OCI-LY7 (cell line): ENCODE data around the gene APBA1.

Experiments used
- EZH2phosphoT487 ChIP-seq: fragments of 200-600 bp; sonication (generic); IDR thresholded peaks from 2 replicates; pipeline ENCODE4 v1.6.1; 2018; ENCODE audit warnings: low read depth, borderline replicate concordance, mild to moderate bottlenecking, mixed run types, antibody characterized with exemption, low read length, moderate library complexity, mixed read lengths
- TF ChIP-seq, protein P1 (sequence below): fragments of 200-600 bp; sonication (generic); conservative IDR thresholded peaks from 2 replicates; pipeline ENCODE4 v1.5.1; 2014; ENCODE audit warnings: mild to moderate bottlenecking, antibody characterized with exemption, low read length, moderate library complexity, mixed read lengths

DNA sequence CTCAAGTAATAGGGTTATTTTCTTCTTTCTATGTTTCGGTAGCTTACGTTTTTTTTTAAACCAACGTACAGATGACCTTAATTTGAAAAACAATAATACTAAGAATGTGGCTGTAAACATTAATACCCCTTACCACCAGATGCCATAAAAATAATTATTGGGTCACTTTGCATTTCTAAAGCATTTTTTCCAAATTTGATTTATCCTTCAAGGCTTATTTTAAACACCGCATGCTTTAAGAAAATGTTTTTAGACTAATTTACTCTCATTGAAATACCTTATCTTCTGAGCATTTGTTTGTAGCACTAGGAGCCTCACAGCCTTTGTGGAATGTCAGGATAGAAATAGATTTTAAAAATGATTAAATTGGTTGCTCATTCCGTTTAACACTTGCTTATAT lies 5.8 kb upstream of the APBA1 start:
- TF ChIP-seq, protein P1, sequence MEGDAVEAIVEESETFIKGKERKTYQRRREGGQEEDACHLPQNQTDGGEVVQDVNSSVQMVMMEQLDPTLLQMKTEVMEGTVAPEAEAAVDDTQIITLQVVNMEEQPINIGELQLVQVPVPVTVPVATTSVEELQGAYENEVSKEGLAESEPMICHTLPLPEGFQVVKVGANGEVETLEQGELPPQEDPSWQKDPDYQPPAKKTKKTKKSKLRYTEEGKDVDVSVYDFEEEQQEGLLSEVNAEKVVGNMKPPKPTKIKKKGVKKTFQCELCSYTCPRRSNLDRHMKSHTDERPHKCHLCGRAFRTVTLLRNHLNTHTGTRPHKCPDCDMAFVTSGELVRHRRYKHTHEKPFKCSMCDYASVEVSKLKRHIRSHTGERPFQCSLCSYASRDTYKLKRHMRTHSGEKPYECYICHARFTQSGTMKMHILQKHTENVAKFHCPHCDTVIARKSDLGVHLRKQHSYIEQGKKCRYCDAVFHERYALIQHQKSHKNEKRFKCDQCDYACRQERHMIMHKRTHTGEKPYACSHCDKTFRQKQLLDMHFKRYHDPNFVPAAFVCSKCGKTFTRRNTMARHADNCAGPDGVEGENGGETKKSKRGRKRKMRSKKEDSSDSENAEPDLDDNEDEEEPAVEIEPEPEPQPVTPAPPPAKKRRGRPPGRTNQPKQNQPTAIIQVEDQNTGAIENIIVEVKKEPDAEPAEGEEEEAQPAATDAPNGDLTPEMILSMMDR: no peak
- TF ChIP-seq EZH2phosphoT487: no peak
